GM21529 (cell line): Measurements from ENCODE around the gene NFXL1.
A peak's percentile ranks its signal among the peaks of the same experiment; 100 is the strongest.

Source experiments
- ATAC-seq: cut with Tn5 transposase; IDR thresholded peaks from one replicate; pipeline ENCODE4 v1.9.1; 2021; ENCODE audit not compliant: unreplicated experiment

Gene NFXL1

GRCh38 chr4:47835494-47835893, 78.9 kb downstream of the NFXL1 start:
- ATAC-seq = no peak

GRCh38 chr4:47831026-47831679, 83.2 kb downstream of the NFXL1 start:
- no peak for ATAC-seq

GRCh38 chr4:47830265-47831025, 83.9 kb downstream of the NFXL1 start:
- ATAC-seq = no peak

GRCh38 chr4:47829438-47829837, 84.9 kb downstream of the NFXL1 start:
- ATAC-seq = no peak

GRCh38 chr4:47827343-47828047, 86.9 kb downstream of the NFXL1 start:
- no peak for ATAC-seq

GRCh38 chr4:47824840-47825239, 89.5 kb downstream of the NFXL1 start:
- ATAC-seq = peak; percentile 64

- ATAC-seq = no peak
Measured at GRCh38 chr4:47819178-47819577, 95.2 kb downstream of the NFXL1 start.

GRCh38 chr4:47817275-47817674, 97.1 kb downstream of the NFXL1 start:
- no peak for ATAC-seq

- ATAC-seq = no peak
Measured at GRCh38 chr4:47816748-47817147, 97.6 kb downstream of the NFXL1 start.

- ATAC-seq = no peak
Measured at GRCh38 chr4:47814618-47815295, 99.6 kb downstream of the NFXL1 start.

- no peak for ATAC-seq
Measured at GRCh38 chr4:47809654-47810203, 104.7 kb downstream of the NFXL1 start.

- ATAC-seq = no peak
Measured at GRCh38 chr4:47804598-47804997, 109.8 kb downstream of the NFXL1 start.

GRCh38 chr4:47801481-47802002, 112.8 kb downstream of the NFXL1 start:
- ATAC-seq = no peak

- ATAC-seq = no peak
Measured at GRCh38 chr4:47798165-47798564, 116.2 kb downstream of the NFXL1 start.
